Glomerular visceral epithelial cell (primary cell): ENCODE results near the gene AKR1C3.
"Not testable (repeated sequence)": the region's sequence is repeated elsewhere in the genome, so short reads cannot be mapped to it uniquely, and the experiment has no call there.

Experiments
- DNase-seq: peaks from one replicate; pipeline ENCODE4 v3.0.0-alpha.2; 2016; ENCODE audit errors: extremely low spot score

AKR1C3 gene

GRCh38 chr10:5088703-5089261, 5.4 kb upstream of the AKR1C3 start:
- no peak for DNase-seq

- peak; percentile 8 for DNase-seq
Observed at GRCh38 chr10:5089865-5090264, 4.3 kb upstream of the AKR1C3 start.

GRCh38 chr10:5090551-5090950, 3.7 kb upstream of the AKR1C3 start:
- no peak for DNase-seq

GRCh38 chr10:5091196-5091595, 3.0 kb upstream of the AKR1C3 start:
- DNase-seq: no peak

- no peak for DNase-seq
Observed at GRCh38 chr10:5092375-5092774, 1.8 kb upstream of the AKR1C3 start.

GRCh38 chr10:5092848-5093790, 1.1 kb upstream of the AKR1C3 start:
- DNase-seq: no peak

DNA sequence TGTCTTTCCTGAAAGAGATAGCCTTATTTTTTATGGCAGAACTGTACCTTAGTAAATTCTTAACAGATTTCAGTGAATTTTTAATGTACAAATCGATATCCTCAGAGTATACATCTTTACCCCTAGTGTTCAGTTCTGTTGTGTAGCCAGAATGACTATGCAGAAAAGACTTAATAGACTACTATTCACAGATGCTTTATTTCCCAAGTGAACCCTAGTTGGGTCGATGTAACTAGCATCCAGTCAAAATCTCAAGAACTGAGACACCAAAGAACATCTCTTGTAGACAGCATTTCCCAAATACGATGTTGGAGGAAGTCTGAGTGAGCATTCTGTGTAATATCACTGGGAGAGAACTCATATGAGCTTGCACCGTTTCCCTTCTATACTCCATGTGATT, 1.5 kb downstream of the AKR1C3 start:
- DNase-seq: no peak

GRCh38 chr10:5096108-5096507, 1.9 kb downstream of the AKR1C3 start:
- no peak for DNase-seq

GRCh38 chr10:5102479-5102878, 8.3 kb downstream of the AKR1C3 start:
- DNase-seq: not testable (repeated sequence)

GRCh38 chr10:5103481-5103880, 9.3 kb downstream of the AKR1C3 start:
- no peak for DNase-seq

DNA sequence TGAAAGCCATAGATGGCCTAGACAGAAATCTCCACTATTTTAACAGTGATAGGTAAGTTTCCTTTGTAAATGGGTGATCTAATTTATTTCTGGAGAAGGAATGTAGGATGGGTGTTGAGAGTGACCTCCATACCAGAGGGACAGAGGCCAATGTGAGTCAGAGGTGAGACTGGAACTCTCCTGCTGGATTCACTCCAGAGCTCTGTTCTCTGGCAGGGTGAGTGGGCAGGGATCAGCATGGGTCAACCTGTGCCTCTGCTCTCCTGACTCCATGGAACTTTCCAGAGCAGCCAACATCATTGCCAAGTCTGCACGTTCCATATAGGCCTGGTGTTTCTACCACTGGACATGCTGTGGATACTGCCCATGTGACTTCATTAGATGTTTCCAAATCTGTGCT, 11.4 kb downstream of the AKR1C3 start:
- DNase-seq: peak; percentile 7

GRCh38 chr10:5106553-5106952, 12.3 kb downstream of the AKR1C3 start:
- DNase-seq: no peak

- DNase-seq: no peak
Observed at GRCh38 chr10:5107860-5108526, 13.8 kb downstream of the AKR1C3 start.

- no peak for DNase-seq
Observed at GRCh38 chr10:5108658-5109416, 14.6 kb downstream of the AKR1C3 start.

- DNase-seq: not testable (repeated sequence)
Observed at GRCh38 chr10:5109861-5110260, 15.6 kb downstream of the AKR1C3 start.

- no peak for DNase-seq
Observed at GRCh38 chr10:5116621-5117020, 22.4 kb downstream of the AKR1C3 start.

GRCh38 chr10:5117026-5117425, 22.8 kb downstream of the AKR1C3 start:
- no peak for DNase-seq

- DNase-seq: not testable (repeated sequence)
Observed at GRCh38 chr10:5119997-5120396, 25.8 kb downstream of the AKR1C3 start.

- DNase-seq: no peak
Observed at GRCh38 chr10:5123886-5124285, 29.7 kb downstream of the AKR1C3 start.

- DNase-seq: no peak
Observed at GRCh38 chr10:5125315-5126044, 31.3 kb downstream of the AKR1C3 start.

DNA sequence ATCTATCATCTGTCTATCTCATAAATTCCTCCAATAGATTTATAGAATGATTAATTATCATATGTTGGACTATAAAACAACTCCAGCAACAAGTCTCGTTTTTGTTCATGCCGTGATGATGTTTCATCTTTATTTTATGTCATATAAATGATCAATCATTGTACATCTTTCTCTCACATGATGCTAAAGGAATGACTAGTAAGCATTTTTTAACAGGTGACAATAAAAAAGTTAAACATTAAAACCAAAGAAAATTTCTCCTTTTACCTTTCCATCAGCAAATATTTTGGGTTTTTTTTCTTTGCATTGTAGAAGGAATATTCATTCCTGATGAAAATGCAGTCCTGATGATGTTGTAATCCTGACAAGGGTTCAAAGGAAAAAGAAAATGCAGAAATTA, 41.4 kb downstream of the AKR1C3 start:
- DNase-seq: no peak
